MM.1S (cell line): ENCODE measurements around the gene KRT39.

Experiments
- DNase-seq: peaks from one replicate; pipeline ENCODE4 v3.0.0-alpha.2; 2015
- H2AFZ ChIP-seq: fragments of 300-600 bp; sonication (generic); 2 replicates; pipeline ENCODE4 v1.6.0; 2016; ENCODE audit warnings: antibody characterized with exemption, low read length
- H3F3A ChIP-seq: fragments of 300-600 bp; sonication (generic); 2 replicates; pipeline ENCODE4 v1.6.1; 2016; ENCODE audit warnings: mild to moderate bottlenecking, antibody characterized with exemption, low read length, moderate library complexity, mixed read lengths; ENCODE audit not compliant: insufficient read depth
- H3K27ac ChIP-seq: fragments of 300-600 bp; sonication (generic); 2 replicates; pipeline ENCODE4 v1.5.1; 2016; ENCODE audit warnings: mild to moderate bottlenecking, low read length
- H3K27me3 ChIP-seq: fragments of 300-600 bp; sonication (generic); replicated peaks from 2 replicates; pipeline ENCODE4 v1.6.0; 2016; ENCODE audit warnings: low read length; ENCODE audit not compliant: insufficient read depth
- H3K36me3 ChIP-seq: fragments of 300-600 bp; sonication (generic); replicated peaks from 2 replicates; pipeline ENCODE4 v1.6.1; 2016; ENCODE audit warnings: mild to moderate bottlenecking, low read length, mixed read lengths; ENCODE audit not compliant: insufficient read depth
- H3K4me1 ChIP-seq: fragments of 300-600 bp; sonication (generic); 2 replicates; pipeline ENCODE4 v1.6.1; 2016; ENCODE audit warnings: low read length, mixed read lengths
- H3K4me2 ChIP-seq: fragments of 300-600 bp; sonication (generic); 2 replicates; pipeline ENCODE4 v1.6.0; 2016; ENCODE audit warnings: low read depth, low read length
- H3K4me3 ChIP-seq: fragments of 300-600 bp; sonication (generic); 2 replicates; pipeline ENCODE4 v1.5.1; 2016; ENCODE audit warnings: low read length, mixed read lengths
- H3K79me2 ChIP-seq: fragments of 300-600 bp; sonication (generic); 2 replicates; pipeline ENCODE4 v1.6.1; 2016; ENCODE audit warnings: mixed run types, low read length, mixed read lengths
- H3K9ac ChIP-seq: fragments of 300-600 bp; sonication (generic); 2 replicates; pipeline ENCODE4 v1.6.1; 2016; ENCODE audit warnings: low read length, mixed read lengths
- H3K9me2 ChIP-seq: fragments of 300-600 bp; sonication (generic); replicated peaks from 2 replicates; pipeline ENCODE4 v1.6.1; 2016; ENCODE audit warnings: mild to moderate bottlenecking, low read length, mixed read lengths; ENCODE audit not compliant: insufficient read depth
- H3K9me3 ChIP-seq: fragments of 300-600 bp; sonication (generic); replicated peaks from 2 replicates; pipeline ENCODE4 v1.6.1; 2016; ENCODE audit warnings: mild to moderate bottlenecking, low read length, mixed read lengths; ENCODE audit not compliant: insufficient read depth
- H4K20me1 ChIP-seq: fragments of 300-600 bp; sonication (generic); 2 replicates; pipeline ENCODE4 v1.6.1; 2016; ENCODE audit warnings: mild to moderate bottlenecking, low read length, moderate library complexity, mixed read lengths; ENCODE audit not compliant: insufficient read depth
- CTCF ChIP-seq: fragments of 300-600 bp; sonication (generic); IDR thresholded peaks from 2 replicates; pipeline ENCODE4 v1.5.1; 2016; ENCODE audit warnings: antibody characterized with exemption, low read length, mixed read lengths
- EZH2 ChIP-seq: fragments of 300-600 bp; sonication (generic); optimal IDR thresholded peaks from 2 replicates; pipeline ENCODE3; 2017; ENCODE audit warnings: low read depth, mild to moderate bottlenecking, antibody characterized with exemption, low read length, mixed read lengths
- EZH2phosphoT487 ChIP-seq: fragments of 300-600 bp; sonication (generic); IDR thresholded peaks from 2 replicates; pipeline ENCODE4 v1.6.1; 2018; ENCODE audit warnings: antibody characterized with exemption, low read length

The KRT39 gene

GRCh38 chr17:40944531-40944930 lies 22.2 kb downstream of the KRT39 start:
- H4K20me1 ChIP-seq, result no peaks in the 10 kb centered on the region
- H3K4me1 ChIP-seq, result no peaks in the 10 kb centered on the region
- H3F3A ChIP-seq, result no peaks in the 10 kb centered on the region
- TF ChIP-seq EZH2 (no peak), EZH2phosphoT487 (no peak), CTCF (no peak)
- H3K27me3 ChIP-seq, result no peaks in the 10 kb centered on the region
- no peak overlapping the region for H3K27ac ChIP-seq
- no peaks in the 10 kb centered on the region for H3K9me2 ChIP-seq
- H3K9ac ChIP-seq, result no peak overlapping the region
- H3K36me3 ChIP-seq, result no peaks in the 10 kb centered on the region
- no peak for DNase-seq
- H3K4me2 ChIP-seq, result no peak overlapping the region
- H3K9me3 ChIP-seq, result no peaks in the 10 kb centered on the region
- no peak overlapping the region for H2AFZ ChIP-seq
- H3K79me2 ChIP-seq, result no peaks in the 10 kb centered on the region
- no peak overlapping the region for H3K4me3 ChIP-seq

GRCh38 chr17:40942553-40942952 lies 24.2 kb downstream of the KRT39 start:
- Histone ChIP-seq H2AFZ (no peak overlapping the region), H3K4me2 (no peak overlapping the region), H3K79me2 (no peaks in the 10 kb centered on the region), H3K9ac (no peak overlapping the region), H3K36me3 (no peaks in the 10 kb centered on the region), H4K20me1 (no peaks in the 10 kb centered on the region), H3F3A (no peaks in the 10 kb centered on the region), H3K9me3 (no peaks in the 10 kb centered on the region), H3K4me3 (no peak overlapping the region), H3K27me3 (no peaks in the 10 kb centered on the region), H3K27ac (no peak overlapping the region), H3K4me1 (no peaks in the 10 kb centered on the region), H3K9me2 (no peaks in the 10 kb centered on the region)
- DNase-seq, result no peak
- TF ChIP-seq EZH2phosphoT487 (no peak), CTCF (no peak), EZH2 (no peak)

- H3K27me3 ChIP-seq, result no peaks in the 10 kb centered on the region
- no peak overlapping the region for H2AFZ ChIP-seq
- no peaks in the 10 kb centered on the region for H4K20me1 ChIP-seq
- H3K79me2 ChIP-seq, result no peaks in the 10 kb centered on the region
- H3K4me3 ChIP-seq, result no peak overlapping the region
- DNase-seq, result no peak
- no peaks in the 10 kb centered on the region for H3F3A ChIP-seq
- TF ChIP-seq EZH2, result no peak
- TF ChIP-seq EZH2phosphoT487, result no peak
- no peak for TF ChIP-seq CTCF
- no peaks in the 10 kb centered on the region for H3K9me3 ChIP-seq
- no peak overlapping the region for H3K27ac ChIP-seq
- no peaks in the 10 kb centered on the region for H3K36me3 ChIP-seq
- no peaks in the 10 kb centered on the region for H3K9me2 ChIP-seq
- H3K9ac ChIP-seq, result no peak overlapping the region
- no peak overlapping the region for H3K4me2 ChIP-seq
- no peaks in the 10 kb centered on the region for H3K4me1 ChIP-seq
Measured at GRCh38 chr17:40940266-40940665, 26.5 kb downstream of the KRT39 start.
